HG02798 (cell line): ENCODE results near the gene ROR2.
"Not testable (repeated sequence)": the region's sequence is repeated elsewhere in the genome, so short reads cannot be mapped to it uniquely, and the experiment has no call there.

Experiments used
- ATAC-seq: cut with Tn5 transposase; IDR thresholded peaks from one replicate; pipeline ENCODE4 v1.9.1; 2021; ENCODE audit warnings: mild to moderate bottlenecking; ENCODE audit not compliant: unreplicated experiment, poor library complexity

Gene ROR2

GRCh38 chr9:91660521-91660920 lies 289.5 kb downstream of the ROR2 start:
- ATAC-seq = no peak

- ATAC-seq = no peak
These were observed 290.2 kb downstream of the ROR2 start for GRCh38 chr9:91659529-91660495.

GRCh38 chr9:91658513-91659105 lies 291.4 kb downstream of the ROR2 start:
- no peak for ATAC-seq

GRCh38 chr9:91657501-91657900 lies 292.5 kb downstream of the ROR2 start:
- no peak for ATAC-seq

GRCh38 chr9:91655658-91656057 lies 294.4 kb downstream of the ROR2 start:
- no peak for ATAC-seq

- ATAC-seq = no peak
These were observed 294.8 kb downstream of the ROR2 start for GRCh38 chr9:91655215-91655614.

GRCh38 chr9:91654527-91654926 lies 295.5 kb downstream of the ROR2 start:
- ATAC-seq = no peak

- ATAC-seq = no peak
These were observed 302.7 kb downstream of the ROR2 start for GRCh38 chr9:91647371-91647770.

GRCh38 chr9:91646702-91647101 lies 303.3 kb downstream of the ROR2 start:
- ATAC-seq = no peak

GRCh38 chr9:91644433-91644832 lies 305.6 kb downstream of the ROR2 start:
- ATAC-seq = no peak

GRCh38 chr9:91643481-91644077 lies 306.4 kb downstream of the ROR2 start:
- ATAC-seq = no peak

GRCh38 chr9:91642771-91643170 lies 307.3 kb downstream of the ROR2 start:
- no peak for ATAC-seq

GRCh38 chr9:91640428-91640827 lies 309.6 kb downstream of the ROR2 start:
- ATAC-seq = no peak

GRCh38 chr9:91639054-91639453 lies 311.0 kb downstream of the ROR2 start:
- no peak for ATAC-seq

- ATAC-seq = not testable (repeated sequence)
These were observed 315.2 kb downstream of the ROR2 start for GRCh38 chr9:91634832-91635231.

- no peak for ATAC-seq
These were observed 320.3 kb downstream of the ROR2 start for GRCh38 chr9:91629718-91630117.

- no peak for ATAC-seq
These were observed 321.1 kb downstream of the ROR2 start for GRCh38 chr9:91628892-91629291.

GRCh38 chr9:91625331-91625730 lies 324.7 kb downstream of the ROR2 start:
- no peak for ATAC-seq

GRCh38 chr9:91623004-91623403 lies 327.0 kb downstream of the ROR2 start:
- no peak for ATAC-seq

- not testable (repeated sequence) for ATAC-seq
These were observed 327.9 kb downstream of the ROR2 start for GRCh38 chr9:91622121-91622520.

- not testable (repeated sequence) for ATAC-seq
These were observed 336.0 kb downstream of the ROR2 start for GRCh38 chr9:91614044-91614443.
